Activated naive CD8-positive, alpha-beta T cell treated with anti-CD3 and anti-CD28 coated beads, Interleukin-2, amount 10 ng/mL, durations not matched to agents 7 days and 5 days (primary cell): Measurements from ENCODE around the gene BYSL. TPM values are rescaled to one million over a fixed set of nuclear protein-coding genes. Genes with fewer than 3 reads are reported as not detected.
"Not testable (repeated sequence)": the region's sequence is repeated elsewhere in the genome, so short reads cannot be mapped to it uniquely, and the experiment has no call there.

ENCODE experiments used
- ATAC-seq: fragments of 150-1000 bp; cut with Tn5 transposase; one replicate; pipeline ENCODE4 v1.10.0; 2021; ENCODE audit warnings: low read depth, moderate library complexity
- POLR2A ChIA-PET: fragments of 350-600 bp; sonication (Branson Sonifier 250); formaldehyde crosslinking; loops from one replicate; lab custom pipeline; 2021; ENCODE audit warnings: antibody characterized with exemption; lab: Charles Lee
- DNase-seq: peaks from one replicate; pipeline ENCODE4 v3.0.0; 2021
- H3K27ac Mint-ChIP-seq: one replicate; pipeline ENCODE4 v1.8.0; 2022; ENCODE audit warnings: mild to moderate bottlenecking, mixed read lengths
- H3K27me3 Mint-ChIP-seq: one replicate; pipeline ENCODE4 v1.8.0; 2022; ENCODE audit warnings: mild to moderate bottlenecking, moderate library complexity, mixed read lengths
- H3K36me3 Mint-ChIP-seq: one replicate; pipeline ENCODE4 v1.8.0; 2021; ENCODE audit warnings: mild to moderate bottlenecking, mixed read lengths
- H3K4me1 Mint-ChIP-seq: one replicate; pipeline ENCODE4 v1.8.0; 2021; ENCODE audit warnings: mixed read lengths
- H3K4me3 Mint-ChIP-seq: one replicate; pipeline ENCODE4 v1.8.0; 2022; ENCODE audit warnings: mild to moderate bottlenecking, moderate library complexity, mixed read lengths
- H3K9me3 Mint-ChIP-seq: one replicate; pipeline ENCODE4 v1.8.0; 2021; ENCODE audit warnings: mixed read lengths
- total RNA-seq, 2 experiments: library from RNA; stranded (reverse); gene quantifications; one replicate each; pipeline ENCODE4 v1.2.3, GENCODE V29; 2021

Gene BYSL
- total RNA-seq, 2 experiments from 2014 or later, result 23.1 to 26.9 TPM

DNA sequence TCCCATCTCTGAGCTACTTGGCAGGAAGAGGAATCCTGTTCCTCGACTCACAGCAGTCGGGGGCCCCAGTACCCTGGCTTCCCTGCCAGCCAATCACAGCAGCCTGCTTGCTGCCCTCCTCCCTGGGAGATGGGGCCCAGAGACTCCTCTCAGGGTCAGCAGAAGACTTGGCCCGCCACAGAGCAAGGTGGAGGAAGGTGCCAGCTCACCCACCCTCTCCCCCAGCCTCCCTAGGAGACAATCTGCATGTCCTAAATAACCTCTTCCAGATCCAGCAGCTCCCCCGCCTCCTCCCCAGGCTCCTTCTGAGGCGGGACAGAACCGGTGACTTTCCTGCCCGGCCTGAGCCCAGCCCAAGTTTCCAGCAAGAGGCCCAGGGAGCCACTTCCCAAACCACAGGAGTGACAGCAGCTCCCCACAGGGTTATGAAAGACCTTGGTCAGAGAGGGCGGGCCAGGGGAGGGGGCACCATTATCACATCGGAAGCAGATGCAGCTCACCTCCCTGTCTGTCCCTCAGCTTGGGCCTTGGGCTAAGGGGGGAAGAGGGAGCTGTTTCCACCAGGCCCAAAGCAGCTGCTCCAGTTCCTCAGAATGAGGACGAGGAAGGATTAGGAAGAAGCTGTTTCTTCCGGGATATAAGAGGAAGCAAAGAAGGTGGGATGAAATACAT is 18.0 kb downstream of the BYSL start:
- POLR2A ChIA-PET, result interaction anchor here (0.6 to 20.2 kb wide), 15 partner anchors 11 to 205 kb away, joined by 3 to 556 read pairs (median 4); partner anchors contain the start of genes BYSL, MED20, TAF8 and TOMM6
- no peak for ATAC-seq
- Mint-ChIP-seq H3K4me1 (peaks cover 48% of the 10 kb centered on the region), H3K36me3 (peaks cover 57% of the 10 kb centered on the region), H3K27ac (peak overlapping the region; percentile 94), H3K4me3 (peak overlapping the region; percentile 100), H3K27me3 (no peaks in the 10 kb centered on the region), H3K9me3 (no peaks in the 10 kb centered on the region)
- DNase-seq, result peak; percentile 59

DNA sequence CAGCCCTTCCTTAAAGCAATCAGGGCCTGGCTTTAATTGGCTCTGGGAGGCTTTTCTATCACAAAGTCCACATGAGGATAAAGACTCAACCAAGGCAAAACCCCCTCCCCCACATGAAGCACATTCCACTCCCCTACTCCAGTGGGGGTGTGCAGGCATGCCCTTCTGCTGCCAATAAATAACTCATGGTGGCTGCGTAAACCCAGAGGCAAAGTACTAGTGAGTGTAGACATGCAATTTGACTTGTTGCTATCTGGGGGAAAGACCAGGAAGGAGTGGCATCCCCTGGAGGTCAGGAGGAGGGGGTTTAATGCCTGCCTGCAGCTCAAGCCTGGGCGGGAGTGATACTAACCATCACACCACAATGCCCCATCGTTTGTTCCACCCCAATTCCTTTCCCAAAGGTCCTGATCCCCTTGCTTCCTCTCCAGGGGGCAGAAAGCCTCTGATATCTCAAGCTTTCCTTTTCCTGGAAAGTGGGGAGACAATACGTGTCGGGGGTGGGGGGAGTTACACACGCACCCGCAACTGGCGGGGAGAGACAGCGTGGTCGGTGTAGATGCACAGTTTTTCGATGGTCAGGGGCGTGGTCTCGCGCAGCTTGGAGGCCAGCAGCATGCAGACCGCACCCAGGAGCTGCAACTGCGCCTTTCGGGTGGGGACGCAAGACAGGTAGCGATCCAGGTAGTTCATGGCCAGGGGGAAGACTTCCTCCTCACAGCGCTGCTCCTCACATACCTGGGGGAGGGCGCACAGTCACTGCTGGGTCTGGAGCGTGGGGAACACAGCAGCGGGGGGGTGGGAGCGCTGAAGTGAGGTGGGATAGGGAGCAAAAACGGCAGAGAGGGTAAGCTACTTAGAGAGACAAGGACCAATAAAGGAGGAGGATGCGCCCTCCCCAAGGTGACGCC is 18.8 kb downstream of the BYSL start:
- ATAC-seq, result peak; percentile 27
- peak overlapping the region; percentile 100 for H3K4me3 Mint-ChIP-seq
- H3K27ac Mint-ChIP-seq, result peak overlapping the region; percentile 94
- POLR2A ChIA-PET, result interaction anchor here (0.8 to 20.2 kb wide), 12 partner anchors 11 to 206 kb away, joined by 3 to 556 read pairs (median 6); partner anchors contain the start of genes BYSL, MED20, TAF8 and TOMM6
- peaks cover 49% of the 10 kb centered on the region for H3K36me3 Mint-ChIP-seq
- no peaks in the 10 kb centered on the region for H3K27me3 Mint-ChIP-seq
- H3K4me1 Mint-ChIP-seq, result peaks cover 46% of the 10 kb centered on the region
- H3K9me3 Mint-ChIP-seq, result no peaks in the 10 kb centered on the region
- DNase-seq, result peak; percentile 67

DNA sequence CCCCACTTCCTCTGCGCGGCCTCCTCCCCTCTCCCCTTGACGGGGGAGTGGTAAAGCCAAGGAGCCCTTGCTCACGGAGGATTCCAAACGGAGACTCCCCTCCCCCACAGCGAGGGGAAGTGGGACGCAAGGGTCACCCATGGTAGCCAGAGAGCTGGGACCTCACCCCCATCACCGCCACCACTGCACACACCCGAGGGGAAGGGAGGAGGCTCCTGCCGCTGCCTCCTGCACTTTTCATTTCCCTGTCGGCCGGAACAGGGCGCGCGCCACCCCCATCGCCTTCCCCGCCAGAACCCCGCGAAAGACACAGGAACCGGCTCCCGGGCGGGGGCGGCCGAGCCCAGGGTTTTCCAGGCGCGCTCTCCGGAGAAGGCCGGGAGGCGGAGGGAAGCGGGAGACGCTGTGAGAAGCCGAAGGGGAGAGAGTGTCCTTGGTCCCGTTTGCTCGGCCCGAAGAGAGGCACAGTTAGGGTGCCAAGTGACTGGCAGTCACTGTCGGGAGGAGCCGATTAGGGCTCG is 19.5 kb downstream of the BYSL start:
- POLR2A ChIA-PET, result interaction anchor here (1.0 to 20.2 kb wide), 11 partner anchors 16 to 153 kb away, joined by 3 to 556 read pairs (median 9); partner anchors contain the start of genes BYSL, MED20, TAF8 and TOMM6
- Mint-ChIP-seq H3K4me1 (peaks cover 43% of the 10 kb centered on the region), H3K27ac (peak overlapping the region; percentile 94), H3K4me3 (peak overlapping the region; percentile 100), H3K9me3 (no peaks in the 10 kb centered on the region), H3K36me3 (peaks cover 44% of the 10 kb centered on the region), H3K27me3 (no peaks in the 10 kb centered on the region)
- DNase-seq (peak; percentile 76), ATAC-seq (no peak)

DNA sequence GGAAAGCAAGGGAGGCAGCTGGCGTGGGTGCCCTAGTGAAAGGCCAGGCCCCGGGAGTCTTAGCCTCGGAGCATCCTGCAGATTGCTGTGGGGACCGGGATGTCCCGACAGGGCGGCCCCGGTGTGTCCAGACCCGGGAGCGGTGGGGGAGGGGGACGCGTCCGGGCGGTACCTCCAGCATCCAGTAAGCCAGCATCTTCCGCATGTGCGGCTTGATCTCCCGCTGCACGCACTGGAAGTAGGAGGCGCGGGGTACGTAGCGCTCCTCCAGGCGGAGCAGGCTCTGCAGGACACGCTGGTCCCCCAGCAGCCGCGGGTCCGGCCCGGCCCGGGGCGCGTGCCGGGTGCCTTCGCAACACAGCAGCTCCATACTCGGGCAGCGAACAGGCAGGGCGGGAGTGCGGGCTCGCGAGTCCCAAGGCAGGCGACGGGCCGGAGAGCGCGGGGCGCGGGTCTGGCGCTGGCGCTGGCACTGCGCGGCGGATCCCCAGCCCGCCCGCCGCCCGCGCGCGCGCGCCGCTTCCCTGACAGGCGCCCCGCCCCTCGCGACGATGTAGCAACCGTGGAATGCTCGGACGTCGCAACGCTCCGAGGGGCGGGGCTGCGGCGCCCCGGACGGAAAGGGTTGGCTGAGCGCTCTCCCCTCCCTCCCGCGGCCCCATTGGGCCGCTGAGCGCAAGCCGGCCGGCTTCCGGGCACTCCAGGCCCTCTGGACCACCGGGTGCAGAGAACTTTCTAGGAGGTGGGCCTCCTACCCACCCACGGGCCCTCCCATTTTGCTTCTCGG is 20.2 kb downstream of the BYSL start, which contains the start of gene CCND3:
Gene CCND3, minus strand, starts transcription at position 529 of the 787 bp plus-strand sequence. Its CDS starts 159 bp downstream, at position 370.
- peaks cover 39% of the 10 kb centered on the region for H3K36me3 Mint-ChIP-seq
- H3K9me3 Mint-ChIP-seq, result no peaks in the 10 kb centered on the region
- peak within 1 kb of the TSS; percentile 100 for H3K4me3 Mint-ChIP-seq
- peak; percentile 95 for DNase-seq
- peak within 1 kb of the TSS; percentile 94 for H3K27ac Mint-ChIP-seq
- ATAC-seq, result peak; percentile 75
- H3K4me1 Mint-ChIP-seq, result peaks cover 42% of the 10 kb centered on the region
- no peaks in the 10 kb centered on the region for H3K27me3 Mint-ChIP-seq
- POLR2A ChIA-PET, result interaction anchor here (0.5 to 20.2 kb wide), 13 partner anchors 8 to 154 kb away, joined by 3 to 556 read pairs (median 5); partner anchors contain the start of genes BYSL, MED20, TAF8 and TOMM6

DNA sequence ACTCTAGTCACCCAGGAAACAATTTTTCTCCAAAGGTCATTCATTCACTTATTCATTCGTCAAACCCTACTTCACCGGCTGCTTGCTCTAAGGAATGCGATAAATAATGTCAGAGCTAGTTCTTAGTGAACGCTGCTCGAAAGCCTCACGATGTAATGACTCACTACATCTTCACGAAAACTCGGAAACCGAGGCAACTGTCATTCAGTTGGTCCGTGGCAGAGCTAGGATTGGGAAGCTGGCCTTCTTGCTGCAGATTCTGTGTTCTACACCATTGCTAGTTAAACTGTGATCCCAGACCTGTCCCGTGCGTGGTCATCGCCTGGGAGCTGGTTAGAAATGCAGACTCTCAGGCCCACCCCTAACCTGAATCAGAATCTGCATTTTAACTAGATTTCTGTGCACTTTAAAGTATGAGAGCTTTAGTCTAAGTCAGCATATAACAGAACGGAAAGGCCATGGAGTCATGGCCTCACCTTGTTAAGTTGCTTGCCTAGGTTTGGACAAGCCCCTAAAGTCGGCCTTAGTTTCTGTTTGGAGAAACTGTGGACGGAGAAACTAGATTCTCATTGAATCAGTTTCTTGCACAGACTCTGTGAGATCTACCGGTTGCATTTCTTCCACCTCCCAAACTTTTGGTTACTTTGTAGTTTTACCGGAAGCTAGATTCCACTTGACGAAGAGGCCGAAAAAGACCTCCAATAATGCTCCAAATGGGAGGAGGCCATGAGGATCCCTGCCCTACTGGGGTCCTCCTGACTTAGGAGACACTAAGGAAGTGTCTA is 21.0 kb downstream of the BYSL start:
- no peaks in the 10 kb centered on the region for H3K27me3 Mint-ChIP-seq
- peak overlapping the region; percentile 100 for H3K4me3 Mint-ChIP-seq
- peaks cover 33% of the 10 kb centered on the region for H3K36me3 Mint-ChIP-seq
- H3K27ac Mint-ChIP-seq, result peak overlapping the region; percentile 88
- H3K9me3 Mint-ChIP-seq, result no peaks in the 10 kb centered on the region
- DNase-seq (no peak), ATAC-seq (peak; percentile 12)
- peaks cover 35% of the 10 kb centered on the region for H3K4me1 Mint-ChIP-seq
- POLR2A ChIA-PET, result interaction anchor here (0.5 to 20.2 kb wide), 13 partner anchors 9 to 155 kb away, joined by 3 to 556 read pairs (median 3); partner anchors contain the start of genes TAF8 and TOMM6

DNA sequence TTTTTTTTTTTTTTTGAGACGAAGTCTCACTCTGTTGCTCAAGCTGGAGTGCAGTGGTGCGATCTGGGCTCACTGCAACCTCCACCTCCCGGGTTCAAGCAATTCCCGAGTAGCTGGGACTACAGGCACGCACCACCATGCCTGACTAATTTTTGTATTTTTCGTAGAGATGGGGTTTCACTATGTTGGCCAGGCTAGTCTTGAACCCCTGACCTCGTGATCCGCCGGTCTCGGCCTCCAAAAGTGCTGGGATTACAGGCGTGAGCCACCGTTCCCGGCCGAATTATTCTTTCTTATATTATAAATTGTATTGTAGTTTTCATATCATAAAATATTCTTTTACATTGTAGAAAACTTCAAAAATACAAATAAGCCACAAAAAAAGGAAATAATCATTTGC is 21.6 kb downstream of the BYSL start:
- not testable (repeated sequence) for H3K9me3 Mint-ChIP-seq, ATAC-seq, DNase-seq, H3K27me3 Mint-ChIP-seq, H3K27ac Mint-ChIP-seq
- Mint-ChIP-seq H3K4me1 (peaks cover 35% of the 10 kb centered on the region), H3K4me3 (peak overlapping the region; percentile 100), H3K36me3 (peaks cover 30% of the 10 kb centered on the region)
- POLR2A ChIA-PET, result interaction anchor here (0.8 to 20.2 kb wide), 8 partner anchors 21 to 98 kb away, joined by 3 to 556 read pairs (median 3); partner anchors contain the start of gene TAF8

DNA sequence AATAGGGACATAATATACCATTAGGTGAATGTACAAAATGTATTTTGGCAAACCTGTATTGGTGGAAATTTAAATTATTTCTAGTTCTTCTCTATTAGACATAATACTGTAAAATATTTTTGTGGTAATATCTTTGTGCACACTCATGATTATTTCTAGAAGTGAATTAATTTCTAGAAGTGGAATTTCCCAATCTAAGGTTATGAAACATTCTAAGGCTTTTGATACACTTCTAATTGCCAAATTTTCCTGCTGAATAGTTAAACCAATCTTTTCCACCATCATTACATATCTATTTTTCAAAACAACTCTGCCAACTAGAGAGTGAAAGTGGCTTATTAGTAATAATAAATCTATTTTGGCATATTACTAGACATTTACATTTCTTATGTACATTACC is 22.2 kb downstream of the BYSL start:
- POLR2A ChIA-PET, result interaction anchor here (1.0 to 20.2 kb wide), 5 partner anchors 22 to 98 kb away, joined by 3 to 556 read pairs (median 6); partner anchors contain the start of genes BYSL, MED20 and TAF8
- DNase-seq (no peak), ATAC-seq (no peak)
- Mint-ChIP-seq H3K27ac (no peak overlapping the region), H3K27me3 (no peaks in the 10 kb centered on the region), H3K36me3 (peaks cover 29% of the 10 kb centered on the region), H3K4me3 (no peak overlapping the region), H3K9me3 (no peaks in the 10 kb centered on the region), H3K4me1 (peaks cover 32% of the 10 kb centered on the region)

DNA sequence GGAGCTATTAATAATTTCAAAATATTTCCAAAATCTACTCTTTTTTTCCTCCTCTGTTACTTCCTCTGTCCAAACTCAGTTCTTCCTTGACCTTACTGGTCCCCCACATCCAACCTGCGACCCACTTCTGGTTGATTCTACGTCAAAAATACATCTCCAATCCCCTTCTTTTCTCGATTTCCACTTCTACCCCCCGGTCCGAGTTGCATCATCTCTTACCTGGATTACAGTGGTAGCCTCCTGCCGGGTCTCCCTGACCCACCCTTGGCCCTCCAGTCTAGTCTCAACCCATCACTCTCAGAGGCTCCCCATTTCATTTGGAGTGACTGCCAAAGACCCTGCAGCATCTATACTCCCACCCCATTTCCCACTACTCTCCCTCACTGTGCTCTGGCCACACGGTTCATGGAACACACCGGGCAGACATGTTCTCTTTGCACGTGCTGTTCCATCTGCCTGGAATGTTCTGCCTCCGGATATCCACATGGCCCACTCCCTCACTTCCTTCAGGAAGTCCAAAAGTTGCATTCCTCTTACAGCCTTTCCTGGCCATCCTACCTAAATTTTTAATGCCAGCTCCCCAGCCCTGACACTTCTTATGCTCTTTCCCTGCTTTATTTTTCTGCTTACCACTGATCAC is 26.4 kb downstream of the BYSL start:
- no peaks in the 10 kb centered on the region for H3K9me3 Mint-ChIP-seq
- no peaks in the 10 kb centered on the region for H3K27me3 Mint-ChIP-seq
- peaks cover 28% of the 10 kb centered on the region for H3K4me1 Mint-ChIP-seq
- peak overlapping the region; percentile 2 for H3K27ac Mint-ChIP-seq
- POLR2A ChIA-PET, result interaction anchor here (0.6 to 0.7 kb wide), 2 partner anchors 51 to 522 kb away, joined by 3 to 6 read pairs; no protein-coding TSS in a partner anchor
- DNase-seq (no peak), ATAC-seq (no peak)
- H3K36me3 Mint-ChIP-seq, result peaks cover 8% of the 10 kb centered on the region
- no peak overlapping the region for H3K4me3 Mint-ChIP-seq

DNA sequence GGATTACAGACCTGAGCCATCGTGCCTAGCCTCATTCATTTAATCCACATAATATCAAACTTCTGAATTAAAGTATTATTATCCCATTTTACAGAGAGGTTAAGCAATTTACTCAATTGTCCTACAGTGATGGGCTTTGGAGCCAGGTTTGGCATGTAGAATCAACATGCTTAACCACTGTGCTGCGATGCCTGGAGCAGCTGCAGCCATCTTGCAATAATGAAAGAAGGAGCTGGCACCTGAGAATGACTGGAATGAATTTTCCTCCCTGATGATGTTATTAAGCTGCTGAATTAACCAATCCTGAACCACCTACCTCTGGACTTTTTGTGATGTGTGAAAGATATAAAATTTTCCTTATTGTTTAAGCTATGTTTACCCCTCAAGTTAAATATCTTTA is 33.4 kb downstream of the BYSL start:
- H3K4me3 Mint-ChIP-seq, result no peak overlapping the region
- H3K27ac Mint-ChIP-seq, result no peak overlapping the region
- POLR2A ChIA-PET, result interaction anchor here (0.6 kb wide), 1 partner anchor 48 kb away, joined by 3 read pairs; no protein-coding TSS in a partner anchor
- H3K4me1 Mint-ChIP-seq, result peaks cover 21% of the 10 kb centered on the region
- ATAC-seq (no peak), DNase-seq (no peak)
- no peaks in the 10 kb centered on the region for H3K9me3 Mint-ChIP-seq
- H3K27me3 Mint-ChIP-seq, result no peaks in the 10 kb centered on the region
- peaks cover 12% of the 10 kb centered on the region for H3K36me3 Mint-ChIP-seq

DNA sequence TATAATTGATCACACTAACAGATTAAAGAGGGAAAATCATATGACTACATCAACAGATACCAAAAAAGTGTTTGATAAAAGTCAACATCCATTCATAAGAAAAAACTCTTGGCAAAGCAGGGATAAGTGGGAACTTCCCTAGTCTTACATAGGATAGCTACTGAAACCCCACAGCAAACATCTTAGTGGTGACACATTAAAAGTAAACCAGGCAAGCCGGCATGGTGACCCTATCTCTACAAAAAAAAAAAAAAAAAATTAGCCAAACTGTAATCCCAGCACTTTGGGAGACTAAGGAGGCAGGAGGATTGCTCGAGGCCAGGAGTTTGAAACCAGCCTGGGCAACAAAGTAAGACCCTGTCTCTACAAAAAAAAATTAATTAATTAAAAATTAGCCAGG is 34.1 kb downstream of the BYSL start:
- ATAC-seq, result no peak
- Mint-ChIP-seq H3K4me3 (no peak overlapping the region), H3K27ac (no peak overlapping the region), H3K9me3 (no peaks in the 10 kb centered on the region), H3K4me1 (peaks cover 21% of the 10 kb centered on the region), H3K36me3 (peaks cover 10% of the 10 kb centered on the region), H3K27me3 (no peaks in the 10 kb centered on the region)
- POLR2A ChIA-PET, result interaction anchor here (0.6 kb wide), 2 partner anchors 9 to 47 kb away, joined by 3 read pairs; no protein-coding TSS in a partner anchor
- DNase-seq, result no peak

DNA sequence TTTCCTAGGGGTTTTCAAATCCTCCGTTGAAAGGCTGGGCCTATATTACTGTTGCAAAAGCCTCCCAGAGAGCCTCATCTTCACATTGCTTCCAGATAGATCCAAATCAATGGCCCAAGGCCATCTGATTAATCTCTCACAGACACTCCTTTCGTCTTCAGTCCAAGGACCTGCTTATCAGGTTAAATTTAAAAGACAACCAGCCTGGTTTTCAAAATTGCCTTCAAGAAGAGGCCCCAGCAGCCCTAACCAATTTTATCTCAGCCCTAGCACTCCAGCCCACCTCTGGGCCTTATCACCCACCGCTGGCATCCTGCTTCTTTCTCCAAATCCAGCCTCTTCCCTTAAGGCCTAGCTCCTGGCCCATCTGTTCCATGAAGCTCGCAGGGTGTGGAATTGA is 35.8 kb downstream of the BYSL start:
- Mint-ChIP-seq H3K4me1 (peaks cover 27% of the 10 kb centered on the region), H3K27me3 (no peaks in the 10 kb centered on the region), H3K4me3 (no peak overlapping the region), H3K36me3 (peaks cover 15% of the 10 kb centered on the region), H3K9me3 (no peaks in the 10 kb centered on the region), H3K27ac (peak overlapping the region; percentile 58)
- no peak for DNase-seq
- no peak for ATAC-seq
- POLR2A ChIA-PET, result interaction anchor here (0.6 kb wide), 1 partner anchor 82 kb away, joined by 4 read pairs; no protein-coding TSS in a partner anchor
